Renal cortical epithelial cell (primary cell): ENCODE results near the gene PACSIN2. TPM values are rescaled to one million over a fixed set of nuclear protein-coding genes. Genes with fewer than 3 reads are reported as not detected.

ENCODE experiments used
- DNase-seq: peaks from one replicate; pipeline ENCODE4 v3.0.0-alpha.2; 2011; ENCODE audit warnings: low read depth
- total RNA-seq: library from RNA; depleted of rRNA; stranded (reverse); fragments of >200 nt; gene quantifications from 2 replicates; pipeline ENCODE4 v1.2.3, GENCODE V29; 2014

PACSIN2 gene
- total RNA-seq, 1 donor from 2014 or later = 129 TPM

DNA sequence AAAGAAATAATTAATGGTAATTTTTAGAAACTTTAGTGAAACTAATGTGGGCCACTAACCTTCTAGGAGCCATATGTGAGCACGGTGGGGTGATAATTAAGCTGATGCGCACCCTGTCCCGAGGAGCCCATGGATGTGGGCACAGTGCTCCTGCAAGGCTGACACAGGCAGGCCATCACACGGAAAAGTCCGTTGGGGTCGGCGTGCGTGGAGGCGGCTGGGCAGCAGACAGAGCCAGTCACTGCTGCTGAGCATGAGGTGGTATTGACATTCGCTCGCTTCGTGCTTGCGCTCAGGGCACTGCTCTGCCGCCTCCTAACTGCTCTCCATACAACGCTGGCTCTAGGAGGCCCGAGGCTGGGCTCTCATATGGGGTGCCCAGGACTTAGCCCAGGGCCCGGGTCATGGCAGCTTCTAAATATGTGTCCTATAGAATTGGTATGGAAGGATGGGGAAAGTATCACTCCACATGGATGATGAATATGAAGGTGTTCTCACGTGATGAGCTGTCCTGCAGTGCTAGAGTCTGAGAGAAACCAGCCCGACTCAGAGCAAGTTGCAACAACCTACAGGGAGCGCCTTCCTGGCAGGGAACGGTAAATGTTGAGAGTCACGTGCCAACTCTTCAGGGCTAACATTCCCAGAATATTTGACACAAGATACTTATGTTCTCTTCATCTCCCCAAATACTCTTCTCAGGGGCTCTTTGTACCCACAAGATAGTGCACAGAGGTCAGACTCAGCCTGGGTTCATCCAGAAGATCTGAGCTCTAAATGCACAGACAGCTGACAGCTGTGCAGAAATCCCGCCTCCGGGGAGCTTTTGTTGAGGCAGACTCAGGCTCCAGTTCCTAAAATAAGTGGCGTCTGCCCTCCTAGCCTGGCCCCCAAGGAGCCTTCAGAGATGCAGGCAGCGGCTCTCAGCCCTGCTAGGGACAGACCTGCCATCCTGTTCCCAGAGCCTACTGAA, 107.3 kb downstream of the PACSIN2 start:
- DNase-seq = no peak

DNA sequence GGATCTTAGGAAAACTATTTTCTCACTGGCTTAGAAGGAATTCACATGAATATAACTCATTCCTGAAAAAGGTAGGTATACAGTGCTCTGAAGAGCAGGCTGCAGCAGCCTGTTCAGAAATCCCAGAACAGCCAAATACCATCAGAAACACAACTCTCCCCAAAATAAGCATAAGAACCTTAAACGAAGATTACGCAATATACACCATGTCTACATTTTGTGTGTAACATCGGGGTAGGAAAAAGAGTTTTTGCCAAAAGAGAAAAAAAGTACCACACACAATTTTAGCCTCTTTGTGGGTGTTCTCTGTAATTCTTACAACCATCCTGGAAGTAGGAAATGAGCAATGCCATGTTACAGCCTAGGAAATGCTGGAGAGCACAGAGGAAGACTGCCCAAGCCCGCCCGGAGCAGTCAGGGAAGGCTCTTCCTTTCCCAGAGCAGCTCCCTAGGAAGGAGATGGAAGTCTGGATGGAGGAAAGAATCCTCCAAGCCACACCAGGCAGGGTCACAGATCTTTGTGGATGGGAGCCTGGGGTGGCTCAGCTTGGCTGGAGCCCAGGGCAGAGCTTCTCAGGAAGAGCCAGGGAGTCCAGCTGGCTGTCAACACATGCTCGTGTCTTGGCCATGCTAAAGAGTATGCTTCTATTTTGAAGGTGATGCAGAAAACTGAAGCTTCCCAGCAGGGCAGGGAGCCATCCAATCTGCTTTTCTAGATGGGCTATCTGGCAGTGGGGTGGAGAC, 108.2 kb downstream of the PACSIN2 start:
- no peak for DNase-seq

DNA sequence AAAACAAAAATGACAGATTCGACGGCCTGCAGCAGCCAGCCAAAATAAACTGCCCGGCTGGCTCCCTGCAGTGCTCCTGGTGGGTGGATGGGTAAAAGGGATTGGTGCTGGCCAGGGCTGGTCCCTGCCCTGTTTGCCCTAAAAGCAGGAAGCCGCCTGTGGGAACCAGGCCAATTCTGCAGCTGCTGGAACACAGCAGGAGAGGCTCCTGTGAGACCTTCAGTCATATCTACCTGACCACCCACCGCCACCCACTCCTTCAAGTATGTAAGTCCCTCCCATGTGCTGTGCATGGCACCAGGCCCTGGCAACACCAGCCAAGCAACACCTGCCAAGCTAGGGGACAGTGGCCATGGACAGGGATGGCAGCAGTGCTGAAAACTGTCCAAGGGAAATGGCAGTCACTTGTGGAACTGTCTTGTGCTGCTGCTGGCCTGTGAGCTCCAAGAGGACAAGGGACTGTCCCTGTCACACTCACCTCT, 109.2 kb downstream of the PACSIN2 start:
- DNase-seq = no peak

DNA sequence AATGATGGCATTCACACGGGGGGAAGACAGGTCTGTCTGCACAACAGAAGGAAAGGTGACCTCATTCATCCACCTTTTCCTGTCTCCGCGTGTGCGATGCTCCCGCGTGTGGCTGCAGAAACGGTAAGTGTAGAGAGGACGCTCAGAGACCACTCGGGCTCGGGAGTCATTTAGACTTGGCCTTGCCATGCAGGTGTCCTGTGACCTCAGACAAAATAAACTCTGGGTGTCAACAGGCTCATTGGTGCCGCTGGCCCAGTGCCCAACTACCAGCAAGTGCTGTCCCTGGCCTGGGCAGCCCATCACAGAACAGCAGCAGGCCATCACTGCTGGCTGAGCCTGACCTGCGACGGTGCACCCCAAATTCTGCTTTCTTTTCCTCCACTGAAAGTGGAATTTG, 109.7 kb downstream of the PACSIN2 start:
- DNase-seq = no peak

DNA sequence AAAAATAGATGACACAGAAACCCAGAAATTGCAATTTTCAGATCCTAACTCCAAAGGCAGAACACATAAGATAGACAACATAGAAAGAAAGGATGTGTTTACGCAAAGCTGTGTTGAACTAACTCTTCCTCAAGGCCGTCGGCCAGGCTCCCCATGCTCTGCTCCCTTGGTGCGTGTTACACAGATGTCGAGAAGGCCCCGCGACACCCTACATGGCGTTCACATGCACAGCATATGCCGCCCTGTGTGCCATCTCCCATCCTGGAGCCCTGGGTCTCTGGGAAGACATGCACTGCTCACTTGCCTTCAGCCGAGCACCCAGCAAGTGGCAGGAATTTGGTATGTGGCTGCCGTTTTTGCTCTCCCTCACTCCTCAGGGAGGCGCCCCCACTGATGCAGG, 110.9 kb downstream of the PACSIN2 start:
- no peak for DNase-seq

DNA sequence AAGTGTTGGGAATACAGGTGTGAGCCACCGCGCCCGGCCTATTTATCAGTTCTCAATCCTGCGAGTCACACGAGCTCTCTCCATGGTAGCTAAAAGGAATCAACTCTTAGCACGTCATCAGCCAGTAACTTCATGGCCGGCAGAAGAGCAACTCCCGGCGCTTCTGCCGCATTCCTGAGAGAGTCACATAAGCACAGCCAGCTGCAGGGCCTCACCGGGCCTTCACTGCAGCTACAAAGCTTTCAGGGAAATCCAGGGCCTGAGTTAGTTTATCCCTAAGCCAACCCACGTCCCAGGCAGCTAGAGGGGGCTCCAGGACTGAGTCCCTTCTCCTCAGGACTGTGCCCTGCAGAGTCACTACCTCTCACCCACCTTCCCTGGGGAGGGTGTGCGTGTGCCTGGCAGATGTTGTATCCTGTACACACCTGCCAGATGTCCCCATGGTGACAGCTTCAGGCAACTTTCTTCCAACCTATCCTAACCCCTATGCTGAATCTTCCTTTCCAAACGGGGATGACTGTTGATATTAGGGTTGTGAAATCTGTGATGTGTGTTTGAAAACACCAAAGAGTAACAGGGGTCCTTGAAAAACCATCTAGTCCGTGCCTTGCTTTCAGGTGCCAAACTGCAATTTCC, 112.0 kb downstream of the PACSIN2 start:
- DNase-seq = no peak

DNA sequence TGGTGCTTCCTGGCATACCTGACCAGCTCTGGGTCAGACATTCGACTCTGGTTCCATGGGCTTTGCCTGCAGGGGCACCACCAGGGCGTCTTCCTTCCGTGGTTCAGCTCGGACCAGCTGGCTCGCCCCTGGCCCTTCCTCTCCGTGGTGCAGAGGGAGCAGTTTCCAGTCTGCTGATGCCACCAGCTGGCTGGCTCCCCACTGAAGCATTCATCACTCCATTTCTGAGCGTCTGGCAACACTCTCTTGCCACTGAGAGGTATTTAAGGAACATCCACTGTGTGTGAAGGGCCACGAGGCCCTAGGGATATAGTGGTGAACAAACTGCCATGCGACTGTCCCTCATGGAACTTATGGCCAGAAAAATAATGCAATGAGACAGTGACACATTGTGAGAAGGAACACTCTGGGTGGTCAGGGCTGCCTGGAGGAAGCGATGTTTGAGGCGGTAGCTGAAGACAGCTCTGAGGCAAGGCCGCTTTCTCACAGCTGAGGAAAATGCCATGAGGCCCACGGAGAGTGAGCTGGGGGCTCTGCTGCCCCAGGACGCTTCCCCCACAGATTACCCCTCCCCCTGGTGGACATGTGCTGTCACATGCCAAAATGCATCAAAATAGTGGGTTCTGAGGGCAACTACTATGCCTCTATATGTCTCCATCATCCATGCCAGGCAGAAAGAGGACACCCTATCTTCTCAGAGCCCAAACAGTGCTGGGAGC, 113.0 kb downstream of the PACSIN2 start:
- no peak for DNase-seq

DNA sequence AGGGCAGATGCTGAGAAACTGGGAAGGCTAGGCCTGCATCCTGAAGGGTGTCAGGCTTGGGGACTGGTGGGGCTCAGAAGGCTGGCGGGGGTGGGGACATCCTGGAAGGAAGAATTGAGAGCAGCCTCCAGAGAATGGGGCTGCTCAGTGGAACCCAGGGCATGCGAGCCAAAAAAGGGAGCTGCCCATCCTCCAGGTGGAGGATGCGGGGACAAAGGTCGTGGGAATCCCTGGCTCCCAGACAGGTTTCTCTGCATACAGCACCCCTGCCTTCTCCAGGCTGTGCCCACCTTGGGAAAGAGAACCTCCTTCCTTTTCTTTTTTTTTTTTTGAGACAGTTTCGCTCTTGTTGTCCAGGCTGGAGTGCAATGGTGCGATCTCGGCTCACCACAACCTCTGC, 117.0 kb downstream of the PACSIN2 start:
- DNase-seq = no peak

DNA sequence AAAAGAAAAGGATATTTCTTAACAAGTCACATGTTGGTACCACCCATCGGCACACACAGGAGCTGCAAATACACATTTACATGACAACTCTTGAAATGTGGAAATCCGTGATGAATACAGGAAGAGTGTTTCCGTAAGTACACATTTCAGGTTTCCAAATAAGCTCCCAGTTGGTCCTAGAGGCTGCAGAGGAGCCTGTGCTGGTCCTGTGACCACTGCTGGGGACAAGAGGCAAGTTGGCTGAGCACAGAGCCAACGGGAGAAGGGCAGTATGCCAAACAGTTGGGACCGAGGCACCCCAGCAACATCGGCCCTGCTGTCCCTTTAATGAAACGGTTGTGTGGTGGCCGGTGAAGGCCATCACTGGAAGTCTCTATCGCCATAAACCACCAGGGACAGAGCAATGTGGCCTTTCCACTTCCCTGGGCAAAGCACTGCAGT, 119.4 kb downstream of the PACSIN2 start:
- no peak for DNase-seq

DNA sequence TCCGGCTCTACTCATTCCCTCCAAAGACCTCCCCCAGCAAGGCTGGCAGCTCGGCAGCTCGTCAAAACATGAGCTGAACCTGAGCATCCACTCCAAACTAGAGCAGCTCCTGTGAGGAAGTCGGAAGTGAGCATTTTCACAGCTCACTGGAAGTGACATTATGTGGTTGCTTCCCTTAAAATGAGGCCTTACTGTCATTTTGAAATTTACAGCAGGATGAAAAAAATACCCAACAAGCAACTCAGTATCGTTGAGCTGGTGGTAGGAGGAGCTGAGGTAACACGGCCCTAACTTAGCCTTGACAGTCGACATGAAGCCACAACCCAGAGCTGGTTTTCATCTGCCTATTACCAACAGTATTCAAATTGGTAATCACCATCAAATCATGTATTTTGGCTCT, 119.9 kb downstream of the PACSIN2 start:
- DNase-seq = no peak

DNA sequence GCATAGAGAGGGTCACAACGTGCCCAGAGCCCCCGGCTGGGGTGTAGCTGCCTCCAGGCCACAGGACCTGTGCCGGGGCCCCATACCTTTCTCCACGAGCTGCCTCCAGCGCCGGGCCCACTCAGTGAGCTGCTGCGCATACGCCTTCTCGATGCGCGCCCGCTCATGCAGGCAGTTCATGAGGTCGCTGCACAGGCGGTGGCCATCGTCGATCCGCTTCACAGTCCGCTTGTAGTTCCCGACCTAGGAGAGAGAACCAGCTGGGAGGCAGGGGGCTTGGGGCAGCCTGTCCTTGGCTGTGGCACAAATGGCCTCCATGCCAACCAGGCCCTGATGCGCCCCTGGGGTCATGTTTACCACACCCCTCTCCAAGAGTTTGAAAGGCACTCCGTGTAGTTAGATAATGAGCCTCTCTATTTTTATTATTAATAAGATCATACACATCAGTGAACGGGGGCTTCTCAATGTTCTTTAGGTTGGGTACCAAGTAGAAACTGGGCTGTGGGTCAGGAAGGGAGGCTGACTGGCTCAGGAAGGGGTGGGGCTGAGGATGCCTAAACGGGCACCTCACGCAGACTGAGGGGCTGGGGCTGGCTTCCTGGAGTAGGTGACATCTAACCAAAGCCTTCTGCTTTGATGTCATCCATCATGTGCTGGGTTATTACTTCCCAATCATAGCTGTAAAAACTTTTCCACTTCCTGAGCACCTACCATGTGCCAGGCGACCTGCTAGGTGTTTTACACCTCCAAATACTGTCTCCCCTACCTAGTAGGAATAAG, 121.4 kb downstream of the PACSIN2 start:
- no peak for DNase-seq

DNA sequence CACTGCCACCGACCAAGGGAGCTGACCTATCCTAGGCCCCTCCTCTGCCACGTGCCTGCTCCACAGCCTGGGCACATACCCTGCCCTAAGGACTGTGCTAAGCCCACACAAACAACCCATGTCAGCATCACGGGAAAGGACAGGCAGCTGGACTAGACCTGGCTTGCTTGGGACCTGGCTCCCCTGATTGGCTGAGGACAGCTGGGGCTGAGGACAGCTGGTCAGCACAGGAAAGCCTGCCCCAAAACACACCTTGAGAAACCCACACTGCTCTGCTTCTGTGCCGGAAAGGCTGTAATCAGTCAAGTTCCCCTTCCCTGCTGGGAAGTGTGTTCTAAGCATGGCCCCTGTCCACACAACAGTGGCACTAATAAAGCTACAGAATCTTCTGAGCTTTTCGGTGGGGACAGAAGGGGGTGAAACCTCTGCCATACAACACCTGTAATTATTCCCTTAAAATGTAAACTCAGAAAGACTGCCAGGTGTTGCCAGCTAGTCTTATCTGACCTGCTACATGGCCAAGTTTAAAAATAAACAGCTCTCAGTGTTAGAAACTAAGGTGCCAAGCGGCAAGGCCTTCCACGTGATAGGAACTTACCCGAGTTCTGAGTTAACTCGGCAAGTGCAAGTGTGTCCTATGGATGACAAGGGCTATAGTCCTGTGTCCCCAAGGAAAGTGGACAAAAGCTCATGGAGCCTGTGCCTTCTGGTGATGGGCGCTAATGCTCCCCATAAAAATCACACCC, 122.2 kb downstream of the PACSIN2 start:
- no peak for DNase-seq

DNA sequence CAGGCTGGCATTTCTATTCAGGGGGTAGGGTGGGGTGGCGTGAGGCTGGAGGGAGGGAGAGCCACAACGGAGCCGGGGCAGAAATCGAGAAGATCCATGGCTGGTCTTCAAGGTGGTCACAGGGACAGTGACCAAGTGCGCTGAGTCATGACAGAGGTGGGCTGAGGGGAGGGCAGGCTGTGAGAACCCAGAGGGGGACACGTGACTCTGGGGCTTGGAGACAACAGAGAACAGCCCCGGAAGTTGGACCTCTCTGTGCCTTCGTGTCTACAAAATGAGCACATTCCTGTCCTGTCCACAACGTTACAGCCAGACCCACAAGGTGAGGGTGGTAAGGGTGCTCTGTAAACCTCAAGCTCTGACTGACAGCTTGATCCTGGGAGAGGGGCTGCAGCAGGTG, 122.8 kb downstream of the PACSIN2 start:
- no peak for DNase-seq

DNA sequence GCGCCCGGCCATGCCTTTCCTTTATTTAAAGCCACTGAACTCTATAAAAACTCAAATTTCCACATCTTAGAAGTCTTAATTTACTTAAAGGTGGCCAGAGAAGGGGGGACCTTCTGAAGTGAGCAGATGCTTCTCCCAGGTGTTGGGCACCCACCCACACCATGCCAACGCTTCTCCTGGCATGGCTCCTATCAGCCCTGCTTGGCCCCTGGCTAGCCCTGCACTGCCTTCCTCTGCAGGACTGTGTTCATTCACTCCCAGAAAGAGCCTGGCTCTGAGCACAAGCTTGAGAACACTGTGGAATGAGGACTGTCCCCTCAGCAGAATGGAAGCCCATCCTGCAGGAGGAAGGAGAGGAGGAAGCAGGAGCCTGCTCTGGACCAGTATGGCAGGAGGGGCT, 123.3 kb downstream of the PACSIN2 start:
- DNase-seq = no peak

DNA sequence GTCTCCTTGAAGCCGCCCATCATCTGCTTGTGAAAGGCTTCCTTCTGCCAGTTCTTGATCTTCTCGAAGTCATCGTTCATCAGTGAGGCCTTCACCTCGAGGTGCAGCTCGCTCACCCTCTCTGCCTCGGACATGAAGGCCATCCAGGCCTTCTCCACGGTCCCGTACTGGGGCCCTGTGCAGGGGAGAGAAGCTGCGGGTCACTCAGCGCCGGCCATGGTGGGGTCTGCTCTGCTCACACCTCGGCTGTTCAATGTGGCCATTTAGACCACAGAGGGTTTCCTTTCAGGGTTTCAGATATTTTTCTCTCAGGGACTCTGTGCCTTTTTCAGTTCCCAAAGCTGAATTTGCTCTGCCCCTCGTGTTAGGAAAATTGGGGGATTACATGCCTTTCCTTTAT, 123.9 kb downstream of the PACSIN2 start:
- DNase-seq = no peak

DNA sequence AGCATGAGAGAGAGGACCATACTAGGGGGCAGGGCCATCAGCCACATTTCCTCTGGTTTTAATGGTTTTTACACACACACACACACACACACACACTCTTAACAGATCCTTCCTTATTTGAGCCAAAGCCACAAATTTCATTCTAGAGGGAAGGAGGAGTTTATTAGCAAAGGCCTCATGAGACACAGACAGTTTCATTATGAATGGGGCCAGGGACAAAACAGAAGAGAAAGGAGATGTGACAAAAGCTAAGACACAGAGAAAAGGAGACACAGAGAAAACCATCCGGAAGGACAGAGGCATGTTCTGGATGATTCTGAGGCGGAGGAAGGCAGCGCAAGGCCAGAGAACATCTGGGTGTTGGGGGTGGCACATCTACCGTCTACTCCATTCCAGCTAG, 125.6 kb downstream of the PACSIN2 start:
- DNase-seq = no peak

DNA sequence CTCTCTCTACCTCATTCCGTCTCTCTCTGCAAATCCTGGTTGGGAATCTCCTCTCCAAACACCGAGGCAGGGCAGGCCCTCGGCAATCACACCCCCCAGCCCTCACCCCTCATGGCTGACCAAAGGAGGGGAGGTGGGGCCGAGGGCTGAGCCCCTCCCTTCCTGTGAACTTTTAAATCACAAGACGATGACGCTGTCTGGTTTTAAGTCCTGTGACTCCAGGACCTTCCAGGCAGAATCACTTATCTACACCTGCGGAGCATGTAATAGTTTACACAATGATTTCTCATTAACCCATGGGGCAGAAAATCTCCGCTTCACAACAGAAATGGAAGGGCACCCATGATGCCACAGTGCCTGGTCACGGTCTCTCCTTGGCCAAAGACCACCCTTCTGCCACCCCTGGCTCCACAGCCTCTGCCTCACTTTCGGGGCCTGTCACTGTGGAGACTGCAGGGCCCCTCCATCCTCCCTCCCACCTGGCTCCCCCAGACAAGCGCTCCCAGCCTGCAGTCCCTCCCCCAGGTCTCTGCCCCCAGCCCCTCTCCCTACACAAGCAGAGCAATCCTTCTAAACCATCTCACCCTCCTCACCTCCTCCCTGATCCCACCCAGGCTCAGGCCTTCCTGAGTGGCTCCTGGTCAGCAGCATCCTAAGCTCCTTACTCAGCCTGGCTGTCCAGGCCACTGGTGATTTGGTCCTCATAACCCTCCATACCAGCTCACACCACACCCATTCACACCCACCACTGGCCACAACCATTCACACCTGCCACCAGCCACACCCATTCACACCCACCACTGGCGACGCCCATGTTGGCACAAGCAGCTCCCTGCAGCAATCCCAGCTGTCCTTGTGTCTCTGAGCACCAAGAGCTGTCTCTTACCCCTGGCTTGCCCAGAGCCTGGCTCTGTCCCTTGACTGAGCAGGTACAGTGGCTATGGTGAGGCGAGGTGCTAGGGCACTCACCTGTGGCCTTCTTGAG, 127.1 kb downstream of the PACSIN2 start:
- DNase-seq = peak; percentile 66

DNA sequence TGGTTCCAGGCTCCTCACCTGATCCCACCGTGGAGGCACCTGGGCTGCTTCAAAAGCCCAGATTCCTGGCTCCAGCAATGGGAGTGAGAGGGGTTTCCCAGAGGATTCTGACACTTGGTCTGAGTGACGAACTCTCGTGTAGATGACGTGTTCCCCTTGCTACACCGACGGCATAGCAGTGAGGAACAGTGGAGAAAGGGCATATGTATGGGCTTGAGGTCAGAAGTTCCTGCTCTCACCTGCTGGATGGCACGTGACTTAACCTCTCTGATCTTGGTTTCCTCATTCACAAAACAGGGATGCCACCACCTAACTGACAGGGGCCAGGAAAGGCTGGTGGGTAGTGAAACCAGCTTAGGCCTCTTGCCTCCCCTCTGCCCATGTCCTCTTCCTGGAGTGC, 127.8 kb downstream of the PACSIN2 start:
- no peak for DNase-seq

DNA sequence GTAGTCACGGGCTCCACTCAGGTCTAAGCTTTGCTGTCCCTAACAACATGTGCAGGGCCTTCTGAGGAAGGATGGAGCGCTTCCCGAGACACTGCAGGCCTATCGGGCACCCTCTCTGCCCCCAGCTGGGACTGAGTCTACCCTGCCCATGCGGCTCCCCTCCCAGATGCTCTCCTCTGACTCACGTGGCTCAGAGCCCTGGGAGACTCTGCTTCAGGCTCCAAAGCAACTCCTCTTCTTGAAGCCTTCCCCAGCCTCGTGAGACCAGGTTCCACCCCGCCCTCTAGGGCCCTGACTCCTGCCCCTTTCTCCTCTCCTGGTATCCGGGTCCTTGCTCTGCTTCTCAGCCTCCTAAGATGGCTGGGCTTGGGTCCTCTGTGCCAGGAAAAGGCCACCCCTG, 129.5 kb downstream of the PACSIN2 start:
- no peak for DNase-seq
